NCI-H2196 treated with DMSO at 0.1 percent for 48 hours (cell line): ENCODE results near the gene ANKRD12.

Experiments used
- DNase-seq: peaks from one replicate; lab custom pipeline; 2025; ENCODE audit not compliant: unreplicated experiment; lab: John Stamatoyannopoulos, UW

The ANKRD12 gene

DNA sequence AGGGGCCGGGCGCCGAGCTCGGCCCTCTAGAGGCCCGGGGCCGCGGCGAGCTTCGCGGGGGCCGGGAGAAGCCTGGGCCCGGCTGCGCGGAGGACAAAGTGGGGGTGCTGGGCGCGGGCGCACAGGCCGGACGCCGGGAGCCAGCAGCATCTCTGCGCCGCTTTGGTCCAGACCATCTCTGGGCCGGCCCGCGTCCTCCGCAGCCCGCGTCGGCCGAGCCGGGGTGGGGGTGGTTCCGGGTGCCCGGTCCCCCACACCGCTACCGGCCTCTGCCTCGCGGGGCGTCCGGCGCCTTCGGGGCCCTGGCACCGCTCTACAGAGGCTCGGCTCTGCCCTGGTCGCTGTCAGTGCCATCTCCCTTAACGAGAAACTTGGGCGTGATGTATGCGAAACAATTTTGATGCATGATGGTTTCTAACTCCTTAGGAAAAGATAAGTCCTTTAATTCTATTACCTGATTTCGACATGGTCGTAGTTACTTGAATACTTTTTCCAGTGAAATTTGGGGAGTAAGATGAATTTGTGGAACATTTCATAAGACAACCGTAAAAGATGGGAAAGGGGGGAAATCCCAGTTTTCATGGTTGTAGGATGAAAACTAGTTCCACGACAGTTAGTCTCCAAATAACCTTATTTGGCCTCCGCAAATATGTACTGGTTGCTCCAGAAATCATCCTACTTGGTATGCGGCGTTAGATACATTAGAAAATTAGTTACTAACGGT lies 198.6 kb downstream of the ANKRD12 start:
- no peak for DNase-seq
